Stimulated activated naive CD8-positive, alpha-beta T cell treated with anti-CD3 and anti-CD28 coated beads, Interleukin-15, Interleukin-2, amounts not matched to agents 100 ng/mL and 50 ng/mL, for 24 hours (primary cell): Measurements from ENCODE around the gene GRAMD1A.

Experiments
- H3K27ac Mint-ChIP-seq: one replicate; pipeline ENCODE4 v1.8.0; 2021; ENCODE audit warnings: mild to moderate bottlenecking, mixed read lengths
- H3K27me3 Mint-ChIP-seq: one replicate; pipeline ENCODE4 v1.8.0; 2021; ENCODE audit warnings: mixed read lengths
- H3K36me3 Mint-ChIP-seq: one replicate; pipeline ENCODE4 v1.8.0; 2021; ENCODE audit warnings: low read depth, mixed read lengths
- H3K4me1 Mint-ChIP-seq: one replicate; pipeline ENCODE4 v1.8.0; 2021; ENCODE audit warnings: low read depth, mixed read lengths
- H3K4me3 Mint-ChIP-seq: one replicate; pipeline ENCODE4 v1.8.0; 2021; ENCODE audit warnings: mild to moderate bottlenecking, mixed read lengths
- H3K9me3 Mint-ChIP-seq: one replicate; pipeline ENCODE4 v1.8.0; 2021; ENCODE audit warnings: mixed read lengths

The GRAMD1A gene

DNA sequence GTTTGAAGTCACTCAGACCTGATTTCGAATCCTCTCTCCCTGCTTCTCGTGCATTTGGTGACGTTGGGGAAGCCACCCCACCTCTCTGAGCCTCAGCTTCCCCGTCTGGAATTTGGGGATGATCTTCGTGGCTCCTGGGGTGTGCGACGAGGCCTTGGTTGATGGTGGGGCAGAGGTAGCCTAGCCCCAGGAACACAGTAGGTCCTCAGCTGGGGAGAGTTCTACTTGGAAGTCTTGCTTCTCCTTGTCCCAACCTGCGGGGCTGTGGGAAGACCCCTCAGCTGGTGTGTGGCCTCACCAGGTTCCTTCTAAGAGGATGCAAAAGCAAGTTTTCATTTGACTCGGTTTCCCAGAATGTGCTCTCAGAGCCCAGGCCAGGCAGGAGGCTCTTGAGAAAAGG, 54.5 kb downstream of the GRAMD1A start:
- H3K27ac Mint-ChIP-seq, result no peak overlapping the region

DNA sequence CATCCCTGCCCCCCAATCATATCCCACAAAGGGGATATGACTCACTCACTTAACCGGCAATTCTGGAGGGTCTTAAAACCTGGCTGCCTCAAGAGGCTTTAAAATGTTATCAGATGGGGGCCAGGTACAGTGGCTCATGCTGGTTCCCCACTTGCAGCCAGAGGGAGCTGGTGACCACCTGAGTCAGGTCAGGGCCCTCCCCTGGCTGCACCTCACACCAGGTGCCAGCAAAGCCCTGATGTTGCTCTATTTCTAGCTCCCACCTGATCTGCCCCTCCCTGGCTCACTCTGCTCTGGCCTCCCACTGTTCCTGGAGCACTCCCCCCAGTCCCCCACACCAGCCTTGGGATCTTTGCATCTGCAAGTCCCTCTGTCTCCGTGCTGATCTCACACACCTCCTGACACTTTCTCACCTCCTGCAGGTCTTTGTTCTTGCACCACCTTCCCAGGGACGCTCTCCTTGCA, 55.6 kb downstream of the GRAMD1A start:
- Mint-ChIP-seq H3K4me3 (no peak overlapping the region), H3K4me1 (no peaks in the 10 kb centered on the region), H3K36me3 (no peaks in the 10 kb centered on the region), H3K27me3 (no peaks in the 10 kb centered on the region), H3K9me3 (no peaks in the 10 kb centered on the region), H3K27ac (no peak overlapping the region)

More for the DNA sequence above, 54.5 kb downstream of the GRAMD1A start:
- no peaks in the 10 kb centered on the region for H3K36me3 Mint-ChIP-seq
- H3K4me3 Mint-ChIP-seq, result no peak overlapping the region
- no peaks in the 10 kb centered on the region for H3K27me3 Mint-ChIP-seq
- H3K9me3 Mint-ChIP-seq, result no peaks in the 10 kb centered on the region
- H3K4me1 Mint-ChIP-seq, result no peaks in the 10 kb centered on the region

DNA sequence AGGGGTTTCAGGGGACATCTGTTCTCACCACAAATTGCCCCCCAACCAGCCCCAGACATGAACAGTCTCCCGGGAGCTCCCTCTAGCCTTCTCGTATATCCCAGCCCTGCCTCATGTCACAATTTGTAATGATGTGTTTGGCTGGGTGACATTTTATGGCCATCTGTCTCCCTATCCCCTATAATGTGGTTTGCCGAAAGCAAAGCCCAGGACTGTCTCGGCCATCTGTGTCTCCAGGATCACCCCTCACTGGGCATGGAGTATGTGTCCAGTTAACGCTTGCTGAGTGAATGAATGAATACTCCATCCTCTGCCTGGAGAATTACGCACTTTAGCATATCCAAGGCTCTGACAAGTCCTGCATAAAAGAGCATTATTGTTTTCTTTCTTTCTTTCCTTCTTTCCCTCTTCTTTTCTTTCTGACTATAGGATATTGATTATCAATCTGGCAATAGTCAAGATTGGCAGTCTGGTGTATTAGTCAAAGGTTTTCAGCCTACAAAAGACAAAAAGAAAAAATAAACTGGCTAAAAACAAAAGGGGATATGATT, 56.5 kb downstream of the GRAMD1A start:
- Mint-ChIP-seq H3K4me1 (no peaks in the 10 kb centered on the region), H3K36me3 (no peaks in the 10 kb centered on the region), H3K27ac (no peak overlapping the region), H3K9me3 (no peaks in the 10 kb centered on the region), H3K27me3 (no peaks in the 10 kb centered on the region), H3K4me3 (no peak overlapping the region)

DNA sequence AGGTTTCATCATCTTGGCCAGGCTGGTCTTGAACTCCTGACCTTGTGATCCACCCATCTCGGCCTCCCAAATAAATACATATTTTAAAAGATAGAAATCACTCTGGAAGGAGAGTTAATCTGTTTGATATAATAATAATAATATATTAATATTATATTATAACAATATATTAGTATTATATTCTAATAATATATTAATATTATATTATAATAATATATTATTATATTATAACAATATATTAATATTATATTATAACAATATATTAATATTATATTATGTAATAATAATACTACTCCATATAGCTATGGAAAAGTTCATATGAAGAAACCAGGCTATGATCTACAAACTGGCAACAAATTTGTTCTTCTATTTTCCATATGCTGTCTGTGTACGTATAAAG, 58.2 kb downstream of the GRAMD1A start:
- no peaks in the 10 kb centered on the region for H3K27me3 Mint-ChIP-seq
- H3K27ac Mint-ChIP-seq, result no peak overlapping the region
- no peaks in the 10 kb centered on the region for H3K9me3 Mint-ChIP-seq
- H3K36me3 Mint-ChIP-seq, result no peaks in the 10 kb centered on the region
- no peak overlapping the region for H3K4me3 Mint-ChIP-seq
- H3K4me1 Mint-ChIP-seq, result peaks cover 1% of the 10 kb centered on the region

DNA sequence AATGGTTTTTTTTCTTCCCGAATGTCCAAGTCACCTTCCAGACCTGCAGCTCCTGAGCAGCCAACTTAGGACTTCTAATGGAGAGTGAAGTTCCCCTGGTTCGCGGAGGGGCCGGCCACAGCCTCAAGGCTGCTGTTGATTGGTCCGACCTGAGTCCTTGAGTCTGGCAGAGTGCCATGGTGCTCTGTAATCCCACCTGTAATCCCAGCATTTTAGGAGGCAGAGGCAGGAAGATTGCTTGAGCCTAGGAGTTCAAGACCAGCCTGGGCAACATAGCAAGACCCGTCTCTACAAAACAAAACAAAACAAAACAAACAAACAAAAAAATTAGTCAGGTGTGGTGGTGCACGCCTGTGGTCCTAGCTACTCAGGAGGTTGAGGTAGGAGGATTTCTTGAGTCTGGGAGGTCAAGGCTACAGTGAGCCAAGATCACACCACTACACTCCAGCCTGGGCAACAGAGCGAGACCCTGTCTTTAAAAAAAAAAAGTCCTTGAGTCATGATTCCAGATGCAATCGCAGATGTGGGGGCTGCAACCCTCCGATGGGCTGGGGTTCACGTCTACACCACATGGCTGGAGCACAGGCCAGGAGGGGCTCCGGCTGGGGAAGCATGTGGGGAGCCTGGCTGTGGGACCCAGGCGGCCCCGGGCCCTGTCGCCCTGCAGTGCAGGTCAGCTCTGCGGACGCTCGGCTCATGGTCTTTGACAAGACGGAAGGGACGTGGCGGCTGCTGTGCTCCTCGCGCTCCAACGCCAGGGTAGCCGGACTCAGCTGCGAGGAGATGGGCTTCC, 59.1 kb downstream of the GRAMD1A start:
- Mint-ChIP-seq H3K9me3 (no peaks in the 10 kb centered on the region), H3K36me3 (no peaks in the 10 kb centered on the region), H3K4me1 (peaks cover 10% of the 10 kb centered on the region), H3K27ac (no peak overlapping the region), H3K4me3 (no peak overlapping the region), H3K27me3 (no peaks in the 10 kb centered on the region)

DNA sequence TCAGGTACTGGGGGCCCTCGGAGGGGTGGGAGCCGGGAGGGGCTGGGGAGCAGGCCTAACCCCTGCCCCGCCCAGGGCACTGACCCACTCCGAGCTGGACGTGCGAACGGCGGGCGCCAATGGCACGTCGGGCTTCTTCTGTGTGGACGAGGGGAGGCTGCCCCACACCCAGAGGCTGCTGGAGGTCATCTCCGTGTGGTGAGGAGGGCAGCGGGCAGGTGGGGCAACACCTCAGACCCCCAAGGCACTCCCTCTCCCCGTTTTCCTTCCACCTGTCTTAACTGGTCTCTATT, 59.6 kb downstream of the GRAMD1A start:
- Mint-ChIP-seq H3K9me3 (no peaks in the 10 kb centered on the region), H3K4me3 (no peak overlapping the region), H3K36me3 (no peaks in the 10 kb centered on the region), H3K27me3 (no peaks in the 10 kb centered on the region), H3K27ac (no peak overlapping the region), H3K4me1 (peaks cover 11% of the 10 kb centered on the region)

DNA sequence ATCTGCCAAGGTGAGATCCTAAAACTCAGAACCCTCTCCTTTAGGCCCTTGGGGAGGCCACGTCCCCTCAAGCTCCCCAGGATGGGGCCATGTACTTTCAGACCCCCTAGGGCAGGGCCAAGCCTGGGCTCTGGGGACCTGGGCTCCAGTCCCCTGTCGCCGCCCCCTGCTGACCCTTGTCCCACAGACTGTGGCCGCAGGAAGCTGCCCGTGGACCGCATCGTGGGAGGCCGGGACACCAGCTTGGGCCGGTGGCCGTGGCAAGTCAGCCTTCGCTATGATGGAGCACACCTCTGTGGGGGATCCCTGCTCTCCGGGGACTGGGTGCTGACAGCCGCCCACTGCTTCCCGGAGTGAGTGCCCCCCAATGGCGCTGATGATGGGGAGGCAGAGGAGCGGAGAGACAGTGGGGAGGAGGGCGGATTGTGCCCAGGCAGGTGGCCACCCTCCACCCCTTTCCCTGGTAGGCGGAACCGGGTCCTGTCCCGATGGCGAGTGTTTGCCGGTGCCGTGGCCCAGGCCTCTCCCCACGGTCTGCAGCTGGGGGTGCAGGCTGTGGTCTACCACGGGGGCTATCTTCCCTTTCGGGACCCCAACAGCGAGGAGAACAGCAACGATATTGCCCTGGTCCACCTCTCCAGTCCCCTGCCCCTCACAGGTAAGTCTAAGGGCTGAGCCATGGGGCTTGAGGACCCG, 60.2 kb downstream of the GRAMD1A start:
- Mint-ChIP-seq H3K27me3 (no peaks in the 10 kb centered on the region), H3K9me3 (no peaks in the 10 kb centered on the region), H3K4me1 (peaks cover 11% of the 10 kb centered on the region), H3K4me3 (no peak overlapping the region), H3K36me3 (no peaks in the 10 kb centered on the region), H3K27ac (no peak overlapping the region)

DNA sequence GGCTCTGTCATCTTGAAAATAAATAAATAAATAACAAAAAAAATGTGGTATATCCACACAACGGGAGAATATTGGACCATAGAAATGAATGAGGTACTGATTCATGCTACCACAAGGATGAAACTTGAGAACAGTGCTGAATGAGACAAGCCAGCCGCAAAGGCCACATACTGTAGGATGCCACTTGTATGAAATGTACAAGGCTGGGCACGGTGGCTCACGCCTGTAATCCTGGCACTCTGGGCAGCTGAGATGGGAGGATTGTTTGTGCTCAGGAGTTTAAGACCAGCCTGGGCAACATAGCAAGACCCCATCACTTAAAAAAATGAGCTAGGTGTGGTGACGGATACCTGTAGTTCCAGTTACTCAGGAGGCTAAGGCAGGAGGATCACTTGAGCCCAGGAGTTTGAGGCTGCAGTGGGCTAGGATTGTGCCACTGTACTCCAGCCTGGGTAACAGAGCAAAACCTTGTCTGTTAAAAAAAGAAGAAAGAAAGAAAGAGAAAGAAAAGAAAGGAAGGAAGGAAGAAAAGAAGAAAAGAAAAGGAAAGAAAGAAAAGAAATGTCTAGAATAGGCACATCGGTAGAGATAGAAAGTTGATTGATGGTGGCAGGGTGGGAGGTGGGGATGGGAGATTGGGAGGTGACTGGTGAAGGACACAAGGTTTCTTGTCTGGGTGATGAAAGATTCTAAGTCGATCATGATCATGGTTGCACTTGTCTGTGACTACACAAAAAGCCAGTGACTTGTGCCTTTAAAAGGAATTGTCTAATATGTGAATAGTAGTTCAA, 61.7 kb downstream of the GRAMD1A start:
- H3K27me3 Mint-ChIP-seq, result no peaks in the 10 kb centered on the region
- no peaks in the 10 kb centered on the region for H3K9me3 Mint-ChIP-seq
- H3K4me1 Mint-ChIP-seq, result peaks cover 11% of the 10 kb centered on the region
- no peak overlapping the region for H3K27ac Mint-ChIP-seq
- no peaks in the 10 kb centered on the region for H3K36me3 Mint-ChIP-seq
- no peak overlapping the region for H3K4me3 Mint-ChIP-seq

DNA sequence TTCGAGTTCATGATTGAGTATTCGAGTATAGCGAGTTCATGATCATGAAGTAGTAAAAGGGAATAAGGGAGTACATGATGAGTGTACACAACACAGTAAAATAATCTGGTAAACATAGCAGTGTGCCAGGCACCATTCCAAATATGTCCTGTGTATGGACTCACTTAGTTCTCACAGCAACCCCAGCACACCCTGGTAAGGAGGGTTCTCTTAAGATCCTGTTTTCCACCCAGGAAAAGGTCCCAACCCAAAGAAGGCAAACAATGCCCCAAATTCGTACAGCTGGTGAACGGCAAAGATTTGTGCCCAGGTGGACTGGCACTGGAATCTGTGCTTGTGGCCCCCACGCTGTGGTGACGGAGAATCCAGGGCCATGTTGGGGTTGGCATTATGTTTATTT, 62.8 kb downstream of the GRAMD1A start:
- no peak overlapping the region for H3K27ac Mint-ChIP-seq
- no peaks in the 10 kb centered on the region for H3K36me3 Mint-ChIP-seq
- H3K4me3 Mint-ChIP-seq, result no peak overlapping the region
- H3K4me1 Mint-ChIP-seq, result peaks cover 17% of the 10 kb centered on the region
- no peaks in the 10 kb centered on the region for H3K9me3 Mint-ChIP-seq
- H3K27me3 Mint-ChIP-seq, result no peaks in the 10 kb centered on the region

DNA sequence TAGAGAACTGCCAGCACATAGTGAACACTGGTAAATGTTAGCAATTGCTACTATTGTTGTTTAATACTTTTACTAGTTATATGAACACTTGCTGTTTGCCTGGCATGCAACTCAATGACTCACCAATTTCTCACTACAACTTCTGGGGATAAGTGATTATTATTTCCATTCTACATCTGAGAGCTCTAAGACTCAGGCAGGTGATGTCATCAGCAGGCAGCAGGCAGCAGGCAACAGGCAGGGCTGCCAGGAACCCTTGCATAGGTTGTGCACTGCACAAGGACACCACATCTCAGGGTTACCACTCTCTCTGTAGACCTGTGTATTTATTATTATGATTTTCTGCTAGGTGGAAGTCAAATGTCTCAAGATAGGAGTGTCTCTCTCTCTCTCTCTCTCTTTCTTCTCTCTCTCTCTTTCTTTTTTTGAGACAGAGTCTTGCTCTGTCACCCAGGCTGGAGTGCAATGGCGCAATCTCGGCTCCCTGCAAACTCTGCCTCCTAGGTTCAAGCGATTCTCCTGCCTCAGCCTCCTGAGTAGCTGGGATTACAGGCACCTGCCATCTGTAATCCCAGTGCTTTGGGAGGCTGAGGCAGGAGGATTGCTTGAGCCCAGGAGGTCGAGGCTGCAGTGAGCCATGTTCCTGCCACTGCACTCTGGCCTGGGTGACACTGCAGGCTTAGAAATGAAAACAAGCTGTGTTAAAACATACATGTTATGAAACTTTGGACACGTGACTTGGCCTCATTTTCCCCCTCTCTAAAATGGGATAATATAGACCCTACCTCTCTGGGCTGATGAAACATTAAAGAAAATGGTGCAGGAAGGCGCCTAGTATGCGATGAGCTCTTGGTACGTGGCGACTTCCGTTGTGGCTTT, 64.1 kb downstream of the GRAMD1A start:
- no peak overlapping the region for H3K27ac Mint-ChIP-seq
- H3K36me3 Mint-ChIP-seq, result no peaks in the 10 kb centered on the region
- no peak overlapping the region for H3K4me3 Mint-ChIP-seq

DNA sequence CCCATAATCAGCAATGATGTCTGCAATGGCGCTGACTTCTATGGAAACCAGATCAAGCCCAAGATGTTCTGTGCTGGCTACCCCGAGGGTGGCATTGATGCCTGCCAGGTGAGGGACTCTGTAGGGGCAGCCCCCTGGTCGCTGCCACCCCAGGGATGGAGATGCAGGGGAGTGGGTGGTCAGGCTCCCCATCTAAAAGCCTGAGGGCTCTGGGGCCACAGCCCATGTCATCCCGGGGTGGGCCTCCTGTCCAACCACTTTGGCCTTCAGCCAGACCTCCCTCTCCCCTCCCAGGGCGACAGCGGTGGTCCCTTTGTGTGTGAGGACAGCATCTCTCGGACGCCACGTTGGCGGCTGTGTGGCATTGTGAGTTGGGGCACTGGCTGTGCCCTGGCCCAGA, 65.5 kb downstream of the GRAMD1A start:
- H3K4me3 Mint-ChIP-seq, result no peak overlapping the region
- H3K27me3 Mint-ChIP-seq, result no peaks in the 10 kb centered on the region
- peaks cover 17% of the 10 kb centered on the region for H3K4me1 Mint-ChIP-seq
- no peaks in the 10 kb centered on the region for H3K36me3 Mint-ChIP-seq
- H3K9me3 Mint-ChIP-seq, result no peaks in the 10 kb centered on the region
- H3K27ac Mint-ChIP-seq, result no peak overlapping the region

More for the DNA sequence above, 64.1 kb downstream of the GRAMD1A start:
- Mint-ChIP-seq H3K9me3 (no peaks in the 10 kb centered on the region), H3K4me1 (peaks cover 17% of the 10 kb centered on the region), H3K27me3 (no peaks in the 10 kb centered on the region)

DNA sequence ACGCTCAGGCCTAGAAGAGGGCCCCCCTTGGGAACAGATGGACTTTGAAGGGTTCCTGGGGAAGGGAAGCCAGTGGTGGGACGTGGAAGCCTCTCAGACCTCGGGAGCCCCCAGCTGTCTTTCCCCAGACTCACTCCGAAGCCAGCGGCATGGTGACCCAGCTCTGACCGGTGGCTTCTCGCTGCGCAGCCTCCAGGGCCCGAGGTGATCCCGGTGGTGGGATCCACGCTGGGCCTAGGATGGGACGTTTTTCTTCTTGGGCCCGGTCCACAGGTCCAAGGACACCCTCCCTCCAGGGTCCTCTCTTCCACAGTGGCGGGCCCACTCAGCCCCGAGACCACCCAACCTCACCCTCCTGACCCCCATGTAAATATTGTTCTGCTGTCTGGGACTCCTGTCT, 66.0 kb downstream of the GRAMD1A start:
- Mint-ChIP-seq H3K36me3 (no peaks in the 10 kb centered on the region), H3K4me1 (peaks cover 17% of the 10 kb centered on the region), H3K4me3 (no peak overlapping the region), H3K27me3 (no peaks in the 10 kb centered on the region), H3K27ac (no peak overlapping the region), H3K9me3 (no peaks in the 10 kb centered on the region)

DNA sequence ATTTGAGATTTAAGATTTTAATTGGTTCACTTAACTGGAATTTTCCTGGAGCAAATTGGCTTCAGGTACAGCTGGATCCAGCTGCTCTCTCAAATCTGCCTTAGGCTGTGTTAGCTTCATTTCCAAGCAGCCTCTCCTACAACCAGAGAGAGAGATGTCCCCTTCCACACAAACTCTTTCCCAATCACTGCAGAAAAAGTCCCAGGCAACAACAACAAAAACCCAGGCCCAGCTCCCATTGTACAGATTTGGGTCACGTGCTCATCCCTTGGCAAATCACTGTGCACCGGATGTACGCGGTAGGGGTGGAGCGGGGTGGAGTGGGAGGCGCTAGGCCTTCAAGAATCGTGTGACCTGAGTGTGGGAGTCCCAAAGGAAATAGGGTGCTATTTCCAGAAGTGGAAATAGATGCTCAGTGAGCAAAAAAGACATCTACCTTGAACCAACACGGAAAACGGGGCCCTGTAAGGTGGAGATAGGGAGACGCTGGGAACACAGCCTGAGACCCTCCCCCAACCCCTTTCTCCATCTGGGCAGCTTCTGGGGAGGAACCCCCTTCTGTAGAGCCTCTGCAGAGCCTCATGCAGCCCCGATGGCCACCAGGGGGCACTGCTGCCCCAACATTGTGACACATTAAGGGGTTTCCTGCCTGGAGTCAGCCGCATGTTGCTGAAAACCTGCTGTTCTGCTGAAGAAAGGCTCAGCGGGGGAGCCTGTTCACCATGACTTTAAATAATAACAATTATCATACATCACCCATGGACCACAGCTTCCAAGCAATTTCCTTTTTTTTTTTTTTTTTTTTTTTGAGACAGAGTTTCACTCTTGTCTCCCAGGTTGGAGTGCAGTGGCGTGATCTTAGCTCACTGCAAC, 66.8 kb downstream of the GRAMD1A start:
- H3K4me3 Mint-ChIP-seq, result peak overlapping the region; percentile 24
- H3K27ac Mint-ChIP-seq, result peak overlapping the region; percentile 51
- H3K27me3 Mint-ChIP-seq, result no peaks in the 10 kb centered on the region
- peaks cover 17% of the 10 kb centered on the region for H3K4me1 Mint-ChIP-seq
- H3K36me3 Mint-ChIP-seq, result no peaks in the 10 kb centered on the region
- no peaks in the 10 kb centered on the region for H3K9me3 Mint-ChIP-seq
